GM21390 (cell line): ENCODE data around the gene SLC1A1.
"Not testable (repeated sequence)": the region's sequence is repeated elsewhere in the genome, so short reads cannot be mapped to it uniquely, and the experiment has no call there.

Source experiments
- ATAC-seq: cut with Tn5 transposase; IDR thresholded peaks from one replicate; pipeline ENCODE4 v1.9.1; 2021; ENCODE audit not compliant: unreplicated experiment

SLC1A1 gene

DNA sequence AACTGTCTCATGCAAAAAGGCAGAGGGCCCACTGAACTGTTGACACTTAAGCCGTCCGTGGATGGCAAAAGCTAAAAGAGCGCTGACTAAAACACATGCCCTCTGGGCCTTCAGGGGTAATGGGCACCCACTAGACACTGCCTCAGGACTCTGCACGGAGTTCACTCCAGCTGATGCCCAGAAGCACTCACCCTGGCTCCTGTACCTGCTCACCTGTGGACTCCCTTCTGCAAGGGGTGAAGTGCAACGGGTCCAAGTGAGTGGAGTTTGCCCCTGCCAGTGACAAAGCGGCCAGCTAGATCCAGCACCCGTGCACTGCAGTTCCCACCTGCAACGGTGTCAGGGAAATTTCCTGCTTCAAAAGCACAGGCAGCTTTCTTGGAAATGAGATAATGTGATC is 50.2 kb downstream of the SLC1A1 start:
- no peak for ATAC-seq

DNA sequence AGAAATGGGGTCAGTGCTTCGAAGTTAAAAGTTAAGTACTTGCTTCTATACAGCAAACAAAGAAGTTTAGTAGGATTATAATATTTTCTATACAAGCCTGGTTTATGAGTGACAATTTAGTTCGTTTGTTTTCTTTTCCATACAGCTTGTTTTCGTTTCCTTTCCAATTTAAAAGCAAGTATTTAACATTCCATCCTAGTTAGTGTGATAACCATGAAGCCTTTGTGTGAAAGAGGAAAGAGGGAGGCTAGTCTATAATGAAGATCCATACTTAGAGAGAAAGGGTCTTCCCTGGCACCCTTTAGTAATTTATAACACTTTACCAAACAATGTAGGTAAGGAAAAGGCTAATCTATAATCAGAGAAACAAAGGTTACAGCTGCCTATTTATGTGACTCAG is 51.0 kb downstream of the SLC1A1 start:
- no peak for ATAC-seq

DNA sequence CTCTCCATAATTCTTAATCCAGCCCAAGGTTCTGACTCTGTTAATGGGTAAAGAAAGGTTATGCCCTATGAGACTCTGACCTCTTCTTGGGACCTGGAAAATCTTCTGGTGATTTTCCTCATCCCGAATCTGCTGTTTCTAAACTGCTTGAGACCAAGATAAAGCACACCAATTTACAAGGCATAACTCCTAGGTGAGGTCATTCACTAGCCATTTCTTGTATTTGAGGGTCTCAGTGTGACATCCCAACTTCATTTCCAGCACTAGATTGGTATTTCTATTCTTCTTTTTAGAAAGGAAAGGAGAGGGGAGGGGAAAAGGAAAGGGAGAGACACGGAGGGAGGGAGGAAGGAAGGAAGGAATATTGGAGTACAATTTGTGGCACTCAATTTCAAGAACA is 51.6 kb downstream of the SLC1A1 start:
- no peak for ATAC-seq

DNA sequence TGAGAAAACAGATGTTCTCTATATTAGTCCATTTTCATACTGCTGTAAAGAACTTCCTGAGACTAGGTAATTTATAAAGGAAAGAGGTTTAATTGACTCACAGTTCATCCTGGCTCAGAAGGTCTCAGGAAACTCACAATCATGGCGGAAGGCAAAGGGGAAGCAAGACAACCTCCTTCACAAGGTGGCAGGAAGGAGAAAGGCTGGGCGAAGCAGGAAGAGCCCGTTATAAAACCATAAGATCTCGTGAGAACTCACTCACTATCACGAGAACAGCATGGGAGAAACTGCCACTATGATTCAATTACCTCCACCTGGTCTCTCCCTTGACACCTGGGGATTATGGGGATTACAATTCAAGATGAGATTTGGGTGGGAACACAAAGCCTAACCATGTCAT is 54.4 kb downstream of the SLC1A1 start:
- not testable (repeated sequence) for ATAC-seq

DNA sequence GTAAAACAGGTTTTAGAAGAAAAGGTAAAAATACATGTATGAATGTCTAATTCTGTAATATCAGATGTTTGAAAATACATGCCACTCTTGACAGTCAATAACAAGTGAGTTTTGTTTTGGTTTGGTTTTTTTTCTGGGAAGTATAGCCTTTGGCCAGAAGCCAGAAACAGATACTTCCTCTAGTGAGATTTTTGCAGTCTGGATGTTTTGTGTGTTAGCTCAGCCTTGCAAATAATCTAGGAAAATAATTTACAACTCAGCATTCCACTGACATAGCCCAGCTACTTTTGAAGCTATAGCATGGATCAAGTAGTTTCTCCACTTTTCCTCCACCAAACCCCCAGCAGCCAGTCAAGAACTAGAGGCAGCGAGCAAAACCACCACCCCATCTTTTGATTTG is 56.7 kb downstream of the SLC1A1 start:
- no peak for ATAC-seq

DNA sequence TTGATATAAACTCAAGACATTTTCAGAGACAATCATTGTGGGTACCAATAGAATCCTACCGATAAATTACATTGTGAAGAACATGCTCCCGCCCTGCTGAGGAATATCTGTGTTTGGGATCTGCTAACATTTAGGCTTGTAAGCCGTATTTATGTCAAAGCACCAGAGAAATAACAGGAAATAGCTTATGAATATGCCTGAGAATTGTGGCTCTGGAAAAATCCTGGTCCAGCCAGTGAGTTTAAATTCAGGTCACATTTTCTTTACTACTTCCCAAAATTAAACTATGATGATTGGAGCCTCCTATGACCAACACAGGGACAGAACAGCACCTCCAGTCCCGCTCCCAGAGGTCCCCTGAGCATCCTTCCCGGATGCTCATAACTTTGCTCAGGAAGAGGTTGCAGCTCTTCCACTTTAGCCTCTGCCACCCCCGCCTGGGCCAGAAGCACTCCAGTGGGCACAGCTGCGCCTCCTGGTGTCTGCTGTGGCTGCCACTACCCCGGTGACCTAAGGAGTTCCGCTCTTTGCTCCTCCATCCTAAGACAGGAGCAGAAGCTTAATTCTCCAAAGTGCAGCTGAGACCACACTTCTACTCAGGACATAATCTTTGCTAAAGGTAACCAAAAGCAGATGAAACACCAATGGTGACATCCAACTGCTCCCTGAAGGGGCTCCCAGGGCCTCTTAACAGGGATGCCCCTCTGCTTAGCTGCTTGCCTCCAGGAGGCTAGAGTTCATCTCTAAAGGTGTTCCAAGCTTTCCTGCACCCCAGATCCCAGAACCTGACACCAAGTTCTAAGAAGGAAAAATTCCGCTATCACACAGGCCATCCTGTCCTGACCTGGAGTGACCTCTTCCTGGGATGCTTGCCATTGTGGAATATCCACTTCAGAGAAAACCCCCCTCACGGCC is 58.8 kb downstream of the SLC1A1 start:
- ATAC-seq: no peak

DNA sequence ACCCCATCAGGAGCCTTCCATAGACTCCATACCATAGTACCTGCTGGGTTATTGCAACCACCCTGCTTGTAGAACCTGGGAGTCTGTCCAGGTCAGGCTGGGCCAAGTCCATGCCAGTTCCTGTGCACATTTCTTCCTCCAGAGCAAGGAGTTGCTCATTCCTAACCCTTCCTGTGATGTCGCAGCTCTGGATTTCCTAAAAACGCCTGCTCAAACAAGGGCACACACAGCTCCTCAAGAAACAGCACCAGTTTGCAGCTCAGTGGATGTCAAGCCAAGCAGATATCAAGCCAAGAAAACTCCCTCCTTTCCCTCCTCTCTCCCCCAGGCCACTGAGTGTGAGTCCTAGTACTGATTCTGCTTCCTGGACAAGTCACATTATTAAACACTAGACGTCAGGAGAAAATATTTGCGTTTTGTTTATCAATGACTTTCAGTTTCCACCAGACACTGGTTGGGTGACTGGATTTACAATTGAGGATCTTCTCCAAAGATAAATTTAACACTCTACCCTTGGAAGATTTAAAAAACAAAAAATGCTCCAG is 59.6 kb downstream of the SLC1A1 start:
- ATAC-seq: no peak

DNA sequence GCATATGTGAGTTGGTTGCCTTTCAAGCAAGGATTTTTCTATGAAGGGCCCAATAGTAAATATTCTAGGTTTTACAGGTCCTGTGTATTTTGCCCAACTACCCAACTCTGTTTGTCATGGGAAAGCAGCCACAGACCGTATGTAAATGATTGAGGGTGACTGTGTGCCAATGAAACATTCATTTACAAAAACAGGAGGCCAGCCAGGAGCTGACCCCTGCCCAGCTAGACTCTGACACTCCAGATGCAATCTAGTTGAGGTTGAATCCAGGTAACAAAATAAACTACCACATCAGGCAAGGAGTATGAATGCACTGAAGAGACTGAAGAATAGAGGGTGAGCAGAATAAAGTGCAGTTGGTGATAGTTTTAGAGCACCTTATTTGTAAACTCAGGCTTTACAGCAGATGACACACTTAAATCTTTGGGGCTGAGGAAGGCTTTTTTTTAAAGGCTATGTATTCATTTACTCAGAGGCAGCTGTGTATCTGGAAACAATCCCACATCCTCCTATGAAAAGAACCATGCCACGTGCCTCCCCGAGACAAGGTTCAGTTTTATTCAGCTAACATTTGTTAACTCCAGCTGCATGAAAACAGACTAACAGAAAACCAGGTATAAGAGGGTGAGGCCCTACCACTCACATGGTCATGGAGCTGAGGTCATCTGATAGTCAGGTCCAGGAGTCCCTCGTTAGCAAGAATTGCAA is 60.7 kb downstream of the SLC1A1 start:
- ATAC-seq: no peak

DNA sequence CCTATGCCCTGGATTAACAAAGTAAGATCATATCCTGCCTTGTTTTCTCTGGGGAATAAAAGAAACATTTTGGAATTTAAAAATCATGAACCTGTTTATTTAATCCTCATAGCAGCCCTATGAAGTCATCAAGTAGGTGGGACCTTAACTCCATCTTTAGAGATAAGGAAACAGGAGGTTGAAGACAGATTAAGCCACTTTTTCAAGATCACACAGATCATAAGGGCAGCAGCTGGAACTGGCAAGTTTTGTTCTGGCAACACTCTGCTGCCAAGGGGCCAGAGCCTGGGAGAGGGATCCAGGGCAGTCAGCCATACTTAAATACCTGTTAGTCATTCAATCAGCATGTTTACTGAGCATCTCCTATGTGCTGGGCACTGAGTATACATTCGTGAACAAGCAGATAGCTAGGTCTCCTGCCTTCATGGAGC is 63.7 kb downstream of the SLC1A1 start:
- ATAC-seq: no peak

DNA sequence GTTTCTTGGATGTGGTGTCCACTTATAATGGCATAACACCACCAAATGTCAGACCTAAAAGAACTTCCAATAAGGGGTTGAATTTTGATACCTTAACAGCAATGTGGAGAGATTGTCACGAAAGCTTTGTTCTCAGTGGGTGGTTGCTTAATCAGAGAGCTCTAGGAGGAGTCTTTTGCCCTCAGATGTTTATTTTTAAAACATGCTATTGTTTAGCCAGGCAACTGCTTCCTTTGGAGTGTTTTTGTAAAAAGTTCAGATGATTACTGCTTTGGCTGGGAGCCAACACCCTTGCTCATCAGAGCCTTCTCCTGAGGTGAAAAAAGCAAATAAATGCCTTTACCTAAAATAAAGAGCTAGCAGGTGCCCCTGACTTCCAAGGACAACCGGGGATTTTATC is 65.0 kb downstream of the SLC1A1 start:
- no peak for ATAC-seq

DNA sequence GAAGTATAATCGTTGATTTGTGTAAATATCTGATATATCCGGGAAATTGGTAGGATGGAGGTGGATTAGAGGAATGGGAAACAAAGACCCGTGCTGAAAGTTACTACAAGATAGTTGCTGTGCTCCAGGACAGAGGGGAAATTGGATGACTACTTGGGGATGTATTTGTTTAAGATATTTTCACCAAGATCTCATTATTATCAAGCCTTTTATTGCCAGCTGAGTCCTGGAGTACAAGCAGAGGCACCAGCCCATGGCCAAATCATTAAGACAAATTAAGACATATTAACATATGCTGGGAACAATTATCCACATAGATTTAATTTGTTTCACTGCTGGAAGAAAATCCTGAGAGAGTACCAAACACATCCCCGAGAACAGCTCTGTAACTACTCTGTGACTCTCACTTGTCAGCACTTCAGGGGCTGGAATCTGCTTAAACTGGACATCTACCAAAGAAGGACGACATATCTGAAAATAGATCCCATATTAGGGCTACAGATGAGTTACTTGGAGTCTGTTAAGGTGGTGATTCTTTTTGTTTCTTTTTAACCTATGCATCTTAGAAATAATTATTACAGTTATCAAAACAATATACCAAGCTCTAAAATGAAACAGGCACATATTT is 68.2 kb downstream of the SLC1A1 start:
- no peak for ATAC-seq

DNA sequence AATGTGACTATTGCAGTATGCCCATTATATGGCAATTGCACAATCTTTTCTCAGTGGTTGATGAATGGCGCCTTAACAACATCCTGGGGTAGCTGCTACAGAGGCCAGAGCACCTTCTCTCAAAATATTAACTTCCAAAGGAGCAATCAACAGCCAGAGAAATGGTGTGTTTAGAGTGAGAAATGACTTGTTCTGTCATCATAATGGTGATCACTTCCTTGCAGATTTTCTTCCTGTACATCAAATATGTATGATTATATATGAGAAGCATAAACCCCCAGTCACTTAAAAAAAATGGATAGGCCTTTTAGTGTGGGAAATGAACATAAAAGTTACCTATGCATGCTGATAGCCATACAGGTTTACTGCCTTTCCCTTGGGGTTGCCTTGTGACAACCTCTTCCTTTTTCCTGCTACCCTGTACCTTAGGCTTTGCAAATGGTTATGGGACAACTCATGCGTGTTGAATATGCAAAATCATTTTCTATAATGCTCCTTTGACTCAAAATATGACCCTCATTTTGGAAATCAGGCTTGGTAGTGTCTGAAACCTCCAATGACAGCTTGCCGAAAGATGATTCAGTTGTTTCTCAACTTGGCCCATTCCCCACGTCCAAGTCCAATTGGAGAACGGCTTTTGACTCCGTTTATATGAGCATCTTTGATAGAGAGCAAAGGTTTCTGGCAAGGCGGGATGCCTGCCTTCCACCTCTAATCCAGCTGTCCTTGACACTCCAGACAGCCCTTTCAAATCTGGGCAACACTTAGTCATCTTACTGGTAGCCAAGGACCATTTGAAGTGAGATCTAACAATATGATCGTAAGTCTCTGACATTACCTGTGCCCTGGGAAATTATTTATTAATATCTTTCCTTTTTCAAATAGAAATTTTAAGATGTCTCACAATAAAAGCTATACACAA is 69.3 kb downstream of the SLC1A1 start:
- peak; percentile 85 for ATAC-seq

DNA sequence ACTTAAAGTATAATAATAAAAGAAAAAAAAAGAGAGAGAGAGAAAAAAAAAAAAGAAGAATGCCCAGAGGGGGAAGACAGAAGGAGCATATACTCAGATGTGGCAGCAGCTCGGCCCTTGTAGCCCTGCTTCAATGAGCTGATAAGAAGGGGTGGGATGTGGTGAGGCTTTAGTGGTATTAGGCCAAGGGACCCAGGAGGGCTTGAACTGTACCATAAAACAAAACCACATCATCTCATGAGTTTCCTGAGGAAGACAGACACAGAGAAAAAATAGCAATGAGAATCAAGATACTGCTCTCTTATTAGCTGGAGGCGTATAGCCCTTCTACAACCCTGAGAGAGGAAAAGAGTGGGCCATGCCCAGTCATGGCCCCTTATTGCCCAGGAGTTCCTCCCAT is 72.8 kb downstream of the SLC1A1 start:
- ATAC-seq: no peak

DNA sequence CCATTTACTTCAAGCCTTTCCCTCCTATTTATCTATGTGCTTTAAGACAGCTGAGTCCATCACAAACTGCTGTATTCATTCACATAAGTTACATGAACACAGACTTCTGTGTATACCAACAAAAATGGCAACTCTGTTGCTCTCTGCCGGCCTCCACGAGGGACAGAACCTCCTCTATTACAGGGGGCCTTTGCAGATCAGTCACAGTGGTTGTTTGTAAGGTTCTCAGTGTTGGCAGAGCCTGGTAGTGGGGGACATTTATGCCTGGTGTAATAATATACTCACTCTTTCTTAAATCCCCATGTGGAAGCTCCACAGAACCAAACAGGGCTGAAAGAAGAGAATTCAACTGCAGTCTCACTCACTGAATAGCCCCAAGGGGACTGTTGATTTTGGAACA is 76.5 kb downstream of the SLC1A1 start:
- ATAC-seq: no peak

DNA sequence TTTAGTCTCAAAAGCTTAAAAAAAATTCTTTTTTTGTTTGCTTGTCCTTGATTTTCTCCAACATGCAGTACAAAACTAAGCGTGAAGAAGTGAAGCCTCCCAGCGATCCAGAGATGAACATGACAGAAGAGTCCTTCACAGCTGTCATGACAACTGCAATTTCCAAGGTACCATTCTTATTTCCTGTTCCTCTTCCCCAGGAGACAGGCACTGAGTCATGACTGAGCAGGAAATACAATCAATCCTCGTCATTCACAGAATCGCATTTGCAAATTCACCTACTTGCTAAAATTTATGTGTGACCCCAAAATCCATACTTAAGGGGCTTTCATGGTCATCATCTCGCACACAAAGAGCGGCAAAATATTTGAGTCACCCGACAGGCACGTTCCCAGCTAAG is 77.3 kb downstream of the SLC1A1 start:
- no peak for ATAC-seq

DNA sequence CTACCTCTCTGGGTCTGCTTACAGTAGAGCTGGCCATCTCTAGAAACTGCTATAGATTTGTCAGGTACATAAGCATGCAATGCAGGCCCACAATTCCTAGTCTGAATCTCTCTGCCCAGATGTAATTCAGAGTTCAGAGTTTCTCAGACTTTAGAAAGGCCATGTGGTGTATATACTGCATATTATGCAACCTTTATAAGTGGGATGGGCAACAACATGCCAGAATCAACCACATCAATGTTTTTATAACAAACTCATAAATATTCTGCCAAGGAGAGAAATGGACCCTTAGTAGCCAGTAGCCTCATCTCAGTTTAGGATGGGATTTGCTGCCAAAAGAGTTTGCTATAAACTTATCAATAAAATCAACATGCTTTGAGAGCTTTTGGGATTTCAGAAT is 78.8 kb downstream of the SLC1A1 start:
- ATAC-seq: no peak

DNA sequence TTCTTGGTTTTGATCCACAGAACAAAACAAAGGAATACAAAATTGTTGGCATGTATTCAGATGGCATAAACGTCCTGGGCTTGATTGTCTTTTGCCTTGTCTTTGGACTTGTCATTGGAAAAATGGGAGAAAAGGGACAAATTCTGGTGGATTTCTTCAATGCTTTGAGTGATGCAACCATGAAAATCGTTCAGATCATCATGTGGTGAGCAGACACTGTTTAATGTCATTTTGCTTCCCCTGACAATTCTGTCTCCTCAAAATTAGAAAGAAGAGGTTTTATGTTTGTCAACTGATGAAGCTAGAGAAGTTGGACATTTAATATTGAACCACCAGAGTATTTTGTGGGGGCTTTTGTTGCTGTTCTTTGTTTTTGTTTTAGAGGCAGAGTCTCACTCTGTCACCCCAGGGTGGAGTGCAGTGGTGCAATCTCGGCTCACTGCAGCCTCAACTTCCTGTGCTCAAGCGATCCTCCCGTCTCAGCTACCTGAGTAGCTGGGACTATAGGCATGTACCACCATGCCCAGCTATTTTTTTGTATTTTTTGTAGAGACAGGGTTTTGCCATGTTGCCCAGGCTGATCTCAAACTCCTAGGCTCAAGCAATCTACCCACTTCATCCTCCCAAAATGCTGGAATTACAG is 82.0 kb downstream of the SLC1A1 start:
- ATAC-seq: no peak

DNA sequence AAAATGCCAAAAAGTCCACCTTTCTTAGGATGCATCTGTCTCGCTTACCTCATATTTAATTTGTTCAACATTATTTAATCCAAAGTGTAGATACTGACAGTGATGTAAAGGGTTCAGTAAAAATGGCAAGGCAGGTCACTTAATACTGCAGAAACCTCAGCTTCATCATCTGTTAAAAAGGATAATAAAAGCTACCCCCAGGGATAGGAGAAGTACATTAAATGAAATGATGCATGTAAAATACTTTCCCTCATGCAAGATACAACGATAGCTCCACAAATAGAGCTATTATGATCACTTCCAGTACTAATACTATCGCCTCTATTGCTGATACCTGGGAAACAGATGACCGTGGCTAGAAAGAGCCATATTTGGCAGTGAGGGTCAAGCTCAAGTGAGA is 82.9 kb downstream of the SLC1A1 start:
- ATAC-seq: no peak

DNA sequence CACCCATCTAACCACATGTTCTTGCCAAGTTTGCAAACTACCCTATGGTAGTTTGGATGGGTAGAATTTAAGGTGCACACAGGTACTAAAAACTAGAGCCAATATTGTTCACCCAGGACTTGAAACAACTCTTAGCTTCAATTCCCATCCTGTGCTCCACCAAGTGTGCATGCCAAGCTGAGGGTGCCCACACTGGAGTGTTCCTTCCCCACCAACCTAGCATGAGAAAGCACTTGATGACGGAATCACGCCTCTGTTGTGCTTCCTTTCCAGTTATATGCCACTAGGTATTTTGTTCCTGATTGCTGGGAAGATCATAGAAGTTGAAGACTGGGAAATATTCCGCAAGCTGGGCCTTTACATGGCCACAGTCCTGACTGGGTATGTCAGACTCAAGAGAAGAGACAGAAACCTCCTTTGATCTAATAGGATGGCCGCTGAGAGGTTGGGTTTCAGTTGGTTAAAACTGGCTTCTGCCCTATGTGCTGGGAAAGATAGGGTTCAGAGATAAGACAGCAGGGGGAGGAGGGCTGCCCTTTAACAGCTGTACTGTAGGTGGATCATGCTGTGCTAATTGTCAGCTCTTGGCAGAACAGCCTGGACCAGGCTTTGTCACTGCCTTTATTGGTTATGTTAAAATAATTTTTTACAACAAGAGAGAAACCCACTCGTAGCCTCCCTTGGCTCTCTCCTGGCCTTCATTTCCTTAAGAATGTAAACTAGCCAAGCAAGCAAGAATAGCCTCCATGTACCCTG is 83.5 kb downstream of the SLC1A1 start:
- no peak for ATAC-seq
